ENCODE results near the gene RRM2. TPM values are rescaled to one million over a fixed set of nuclear protein-coding genes. Genes with fewer than 3 reads are reported as not detected.

The RRM2 gene
- total and polyA plus RNA-seq, 2 experiments from 2014 or later = 15.2 to 49.7 TPM

DNA sequence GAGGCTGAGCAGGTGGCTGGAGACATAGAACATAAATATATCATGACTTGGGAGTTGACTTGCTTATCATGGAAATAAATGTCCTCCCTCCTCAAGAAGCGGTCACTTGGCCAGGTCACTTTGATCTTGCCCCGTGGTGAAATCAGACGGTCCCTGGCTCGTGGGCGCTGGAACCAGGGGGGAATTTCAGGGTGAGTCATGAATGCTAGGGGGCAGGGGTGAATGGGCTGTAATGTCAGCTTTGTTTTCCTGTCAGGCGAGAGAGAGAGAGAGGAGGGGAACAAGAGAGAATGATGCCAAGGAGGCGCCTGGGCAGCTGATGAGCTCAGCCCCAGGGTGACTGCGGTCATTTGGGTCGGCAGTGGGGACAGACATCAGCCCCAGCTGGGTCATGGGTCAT lies 47.7 kb downstream of the RRM2 start:
- H3K27me3 ChIP-seq = no peaks in the 10 kb centered on the region
- peak; percentile 16 for DNase-seq (ENCODE audit: low spot score)
- H3K79me2 ChIP-seq = no peaks in the 10 kb centered on the region
- H3K36me3 ChIP-seq (replicated peaks; ENCODE audit: insufficient read depth, low read depth) = no peaks in the 10 kb centered on the region
- H3K9me2 ChIP-seq (replicated peaks; ENCODE audit: insufficient read depth) = no peaks in the 10 kb centered on the region
- no peaks in the 10 kb centered on the region for H4K20me1 ChIP-seq (ENCODE audit: insufficient read depth, poor library complexity, severe bottlenecking)
- no peak overlapping the region for H2AFZ ChIP-seq
- H3K4me2 ChIP-seq = no peak overlapping the region
- H3K27ac ChIP-seq = no peak overlapping the region
- TF ChIP-seq, protein P1, sequence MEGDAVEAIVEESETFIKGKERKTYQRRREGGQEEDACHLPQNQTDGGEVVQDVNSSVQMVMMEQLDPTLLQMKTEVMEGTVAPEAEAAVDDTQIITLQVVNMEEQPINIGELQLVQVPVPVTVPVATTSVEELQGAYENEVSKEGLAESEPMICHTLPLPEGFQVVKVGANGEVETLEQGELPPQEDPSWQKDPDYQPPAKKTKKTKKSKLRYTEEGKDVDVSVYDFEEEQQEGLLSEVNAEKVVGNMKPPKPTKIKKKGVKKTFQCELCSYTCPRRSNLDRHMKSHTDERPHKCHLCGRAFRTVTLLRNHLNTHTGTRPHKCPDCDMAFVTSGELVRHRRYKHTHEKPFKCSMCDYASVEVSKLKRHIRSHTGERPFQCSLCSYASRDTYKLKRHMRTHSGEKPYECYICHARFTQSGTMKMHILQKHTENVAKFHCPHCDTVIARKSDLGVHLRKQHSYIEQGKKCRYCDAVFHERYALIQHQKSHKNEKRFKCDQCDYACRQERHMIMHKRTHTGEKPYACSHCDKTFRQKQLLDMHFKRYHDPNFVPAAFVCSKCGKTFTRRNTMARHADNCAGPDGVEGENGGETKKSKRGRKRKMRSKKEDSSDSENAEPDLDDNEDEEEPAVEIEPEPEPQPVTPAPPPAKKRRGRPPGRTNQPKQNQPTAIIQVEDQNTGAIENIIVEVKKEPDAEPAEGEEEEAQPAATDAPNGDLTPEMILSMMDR (IDR thresholded peaks at IDR 0.05; ENCODE audit: poor library complexity) = no peak
- TF ChIP-seq EZH2phosphoT487 (IDR thresholded peaks at IDR 0.05; ENCODE audit: low read depth, severe bottlenecking, unreplicated experiment) (no peak), EZH2 (IDR thresholded peaks at IDR 0.05; ENCODE audit: borderline replicate concordance) (no peak)
- 59% methylated on average over 9 of the region's 9 CpGs for WGBS (ENCODE audit: low lambda C conversion rate, missing lambda C conversion rate)
- H3K4me1 ChIP-seq (ENCODE audit: insufficient read depth) = peaks cover 24% of the 10 kb centered on the region
- H3K4me3 ChIP-seq = no peak overlapping the region
- H3K9me3 ChIP-seq (ENCODE audit: low read depth) = no peaks in the 10 kb centered on the region

DNA sequence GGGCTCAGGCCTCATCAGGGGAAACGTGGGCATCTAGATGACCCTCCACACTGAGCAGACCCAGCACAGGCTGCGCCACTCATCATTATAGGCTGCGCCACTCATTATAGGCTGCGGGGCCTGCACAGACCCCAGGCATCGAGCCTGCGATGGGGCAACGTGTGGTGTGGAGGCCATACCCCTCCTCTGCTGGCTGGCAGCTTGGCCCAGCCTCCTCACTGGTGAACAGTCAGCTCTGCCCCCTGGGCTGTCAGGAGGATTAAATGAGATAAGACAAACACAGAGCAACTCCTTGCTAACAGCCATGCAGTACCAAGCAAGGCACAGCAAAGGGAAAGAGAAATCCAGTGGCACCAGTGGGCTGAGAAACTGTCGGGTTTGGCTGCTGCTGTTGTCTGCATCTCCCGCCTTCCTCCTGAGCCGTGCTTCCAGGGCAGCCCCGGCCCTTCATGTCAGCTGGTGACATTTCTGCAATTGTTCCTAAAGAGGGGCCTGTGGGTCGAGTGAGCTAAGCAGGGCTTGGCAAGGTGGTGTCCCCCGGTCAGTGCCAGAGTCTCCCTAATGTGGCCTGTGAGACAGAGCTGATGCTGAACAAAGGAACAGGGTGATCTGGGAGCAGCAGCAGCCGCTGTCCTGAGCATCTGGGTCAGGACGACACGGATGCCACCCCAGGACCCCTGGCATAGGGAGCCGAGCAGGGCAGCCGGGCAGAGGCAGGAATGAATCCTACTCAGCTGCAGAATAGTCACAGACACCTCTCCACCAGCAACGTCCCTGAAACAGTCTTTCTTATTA lies 48.7 kb downstream of the RRM2 start:
- H4K20me1 ChIP-seq (ENCODE audit: insufficient read depth, poor library complexity, severe bottlenecking) = no peaks in the 10 kb centered on the region
- no peaks in the 10 kb centered on the region for H3K79me2 ChIP-seq
- H2AFZ ChIP-seq = no peak overlapping the region
- H3K27ac ChIP-seq = no peak overlapping the region
- H3K9me2 ChIP-seq (replicated peaks; ENCODE audit: insufficient read depth) = no peaks in the 10 kb centered on the region
- H3K27me3 ChIP-seq = no peaks in the 10 kb centered on the region
- H3K4me1 ChIP-seq (ENCODE audit: insufficient read depth) = peaks cover 24% of the 10 kb centered on the region
- no peak overlapping the region for H3K4me3 ChIP-seq
- H3K36me3 ChIP-seq (replicated peaks; ENCODE audit: insufficient read depth, low read depth) = no peaks in the 10 kb centered on the region
- no peaks in the 10 kb centered on the region for H3K9me3 ChIP-seq (ENCODE audit: low read depth)
- H3K4me2 ChIP-seq = no peak overlapping the region
- WGBS (ENCODE audit: low lambda C conversion rate, missing lambda C conversion rate) = 82% methylated on average over 19 of the region's 19 CpGs
- DNase-seq (ENCODE audit: low spot score) = peak; percentile 11
- TF ChIP-seq EZH2 (IDR thresholded peaks at IDR 0.05; ENCODE audit: borderline replicate concordance) (no peak), EZH2phosphoT487 (IDR thresholded peaks at IDR 0.05; ENCODE audit: low read depth, severe bottlenecking, unreplicated experiment) (no peak)
- TF ChIP-seq, protein P1 (IDR thresholded peaks at IDR 0.05; ENCODE audit: poor library complexity) = no peak

DNA sequence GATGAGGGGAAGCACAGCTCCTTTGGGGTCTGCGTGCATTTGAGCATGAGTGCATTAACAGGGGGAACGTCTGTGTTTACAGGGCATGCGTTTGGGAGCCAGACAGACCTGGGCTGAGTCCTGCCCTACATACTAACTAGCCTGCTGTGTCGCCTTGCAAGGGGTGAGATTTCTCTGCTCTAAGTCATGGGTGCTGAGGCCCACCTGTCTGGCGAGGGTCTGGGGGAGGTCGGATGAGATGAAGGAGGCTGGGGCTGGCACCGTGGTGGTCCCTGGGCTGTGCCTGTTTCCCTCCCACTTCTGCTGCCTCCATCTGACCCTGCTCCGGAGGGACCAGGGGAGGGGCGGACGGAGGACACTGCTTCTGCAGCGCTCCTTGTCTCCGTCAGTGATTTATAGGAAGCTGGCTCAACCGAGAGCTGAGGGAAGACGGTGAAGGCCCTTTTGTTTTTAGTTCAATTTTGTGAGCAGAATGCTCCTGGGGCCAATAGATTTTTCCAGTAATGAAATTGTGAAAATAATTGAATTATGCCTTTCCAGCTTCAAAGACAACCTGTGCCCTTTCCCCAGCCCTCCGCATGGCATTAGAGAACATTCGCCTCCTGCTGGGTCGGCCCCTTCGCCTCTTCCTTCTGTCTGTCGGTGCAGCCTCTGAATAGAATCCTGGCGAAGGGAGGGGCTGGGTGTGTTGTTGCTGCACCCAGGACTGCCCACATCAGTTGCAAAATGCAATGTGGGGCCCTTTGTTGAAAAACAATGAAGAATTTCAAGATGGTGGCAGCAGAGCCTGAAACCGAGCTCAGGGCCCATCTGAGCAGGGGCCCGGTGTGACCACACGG lies 49.7 kb downstream of the RRM2 start:
- Histone ChIP-seq H3K4me3 (no peak overlapping the region), H3K9me3 (ENCODE audit: low read depth) (no peaks in the 10 kb centered on the region), H4K20me1 (ENCODE audit: insufficient read depth, poor library complexity, severe bottlenecking) (no peaks in the 10 kb centered on the region), H3K79me2 (no peaks in the 10 kb centered on the region), H3K27me3 (no peaks in the 10 kb centered on the region), H2AFZ (no peak overlapping the region), H3K9me2 (replicated peaks; ENCODE audit: insufficient read depth) (no peaks in the 10 kb centered on the region), H3K4me1 (ENCODE audit: insufficient read depth) (peaks cover 23% of the 10 kb centered on the region), H3K27ac (no peak overlapping the region), H3K4me2 (no peak overlapping the region), H3K36me3 (replicated peaks; ENCODE audit: insufficient read depth, low read depth) (no peaks in the 10 kb centered on the region)
- DNase-seq (ENCODE audit: low spot score) = no peak
- WGBS (ENCODE audit: low lambda C conversion rate, missing lambda C conversion rate) = 78% methylated on average over 23 of the region's 23 CpGs
- TF ChIP-seq, protein P1 (IDR thresholded peaks at IDR 0.05; ENCODE audit: poor library complexity) = no peak
- TF ChIP-seq EZH2 (IDR thresholded peaks at IDR 0.05; ENCODE audit: borderline replicate concordance) (no peak), EZH2phosphoT487 (IDR thresholded peaks at IDR 0.05; ENCODE audit: low read depth, severe bottlenecking, unreplicated experiment) (no peak)
